GM12872 (cell line): Measurements from ENCODE around the gene BCL2L2.

ENCODE experiments used
- CTCF ChIP-seq: IDR thresholded peaks from 3 replicates; pipeline ENCODE4 v1.5.1; 2011; ENCODE audit warnings: low read depth, mild to moderate bottlenecking, low read length, moderate library complexity; ENCODE audit not compliant: insufficient read depth

Gene BCL2L2

GRCh38 chr14:23302290-23303225 is 4.1 kb upstream of the BCL2L2 start, which contains the start of gene PPP1R3E:
Gene PPP1R3E (minus strand): TSS chr14:23302859. CDS start chr14:23302576, 283 bp downstream.
- TF ChIP-seq CTCF: no peak

GRCh38 chr14:23307146-23307530 is 505 bp downstream of the BCL2L2 start:
- TF ChIP-seq CTCF: no peak

GRCh38 chr14:23307687-23308644 is 1.3 kb downstream of the BCL2L2 start:
- TF ChIP-seq CTCF: no peak

GRCh38 chr14:23308721-23309445 is 2.2 kb downstream of the BCL2L2 start:
- no peak for TF ChIP-seq CTCF

- TF ChIP-seq CTCF: no peak
Measured at GRCh38 chr14:23310546-23310945, 3.9 kb downstream of the BCL2L2 start.

- no peak for TF ChIP-seq CTCF
Measured at GRCh38 chr14:23316300-23316699, 9.7 kb downstream of the BCL2L2 start.
